ENCODE results near the gene NCAM2. TPM values are rescaled to one million over a fixed set of nuclear protein-coding genes. Genes with fewer than 3 reads are reported as not detected.

Gene NCAM2
- total and polyA plus RNA-seq, 2 of the 8 experiments (the other 6 are each of a cell fraction or from before 2014, with no cell fraction given), result 0.14 to 1.1 TPM

- no peak overlapping the region for H3K56ac ChIP-seq (replicated peaks; ENCODE audit: insufficient read length, low read depth, low read length)
- H4K20me1 ChIP-seq (replicated peaks in 1 of 2; ENCODE audit: control insufficient read depth in 1 of 2, insufficient read depth in 2 of 2, low read length in 2 of 2), result no peaks in the 10 kb centered on the region
- ChIA-PET CTCF (ENCODE audit: partially characterized antibody) (interaction anchor here (1.2 kb wide), 1 partner anchor 75 kb away, joined by 3 read pairs; no protein-coding TSS in a partner anchor), POLR2A (ENCODE audit: partially characterized antibody) (no interaction called here)
- no peak for DNase-seq (ENCODE audit: low read depth in 1 of 2, low spot score in 2 of 2)
- H2AK5ac ChIP-seq (ENCODE audit: low read depth, low read length), result no peak overlapping the region
- H3K9me3 ChIP-seq (ENCODE audit: insufficient read depth in 2 of 2, low read depth in 1 of 2, low read length in 1 of 2), result no peaks in the 10 kb centered on the region
- no peaks in the 10 kb centered on the region for H3K79me1 ChIP-seq (ENCODE audit: low read depth, low read length)
- no peak overlapping the region for H2BK15ac ChIP-seq (ENCODE audit: low read length)
- H2AFZ ChIP-seq (ENCODE audit: low read length), result no peak overlapping the region
- FAIRE-seq, result no peak
- no peak overlapping the region for H3K18ac ChIP-seq (ENCODE audit: extremely low read depth, low read length)
- H2BK20ac ChIP-seq (ENCODE audit: low read length), result no peak overlapping the region
- H3K9ac ChIP-seq (replicated peaks in 1 of 4; ENCODE audit: extremely low read depth in 1 of 4, low read depth in 3 of 4, low read length in 3 of 4), result no peak overlapping the region
- no peak overlapping the region for H3K23ac ChIP-seq (ENCODE audit: insufficient read length)
- no peaks in the 10 kb centered on the region for H3K4me1 ChIP-seq (replicated peaks in 1 of 4; ENCODE audit: control insufficient read depth in 3 of 4, insufficient read depth in 4 of 4, low read length in 3 of 4)
- no peaks in the 10 kb centered on the region for H3K27me3 ChIP-seq (replicated peaks in 1 of 4; ENCODE audit: control insufficient read depth in 3 of 4, extremely low read depth in 1 of 4, insufficient read depth in 3 of 4, low read length in 3 of 4)
- no peak overlapping the region for H4K91ac ChIP-seq (replicated peaks; ENCODE audit: insufficient read length, low read length)
- H3K4ac ChIP-seq (replicated peaks; ENCODE audit: insufficient read length, low read depth, low read length), result no peak overlapping the region
- H4K8ac ChIP-seq (ENCODE audit: extremely low read depth, insufficient read depth, low read length), result no peak overlapping the region
- H3K4me3 ChIP-seq (ENCODE audit: extremely low read depth in 1 of 4, insufficient read depth in 2 of 4, low read depth in 3 of 4, low read length in 4 of 4), result no peak overlapping the region
- H3K36me3 ChIP-seq (ENCODE audit: control insufficient read depth in 2 of 4, insufficient read depth in 4 of 4, low read length in 3 of 4), result no peaks in the 10 kb centered on the region
- no peaks in the 10 kb centered on the region for H3K79me2 ChIP-seq (ENCODE audit: control insufficient read depth in 1 of 2, insufficient read depth in 2 of 2, low read length in 2 of 2)
- no peaks in the 10 kb centered on the region for H3K23me2 ChIP-seq (ENCODE audit: low read depth, low read length)
- H2BK120ac ChIP-seq (replicated peaks; ENCODE audit: low read depth, low read length), result no peak overlapping the region
- H3K4me2 ChIP-seq (ENCODE audit: insufficient read depth in 1 of 2, low read depth in 2 of 2, low read length in 2 of 2), result no peak overlapping the region
- no peak overlapping the region for H3K27ac ChIP-seq (ENCODE audit: low read depth, low read length)
- no peak overlapping the region for H2BK12ac ChIP-seq (ENCODE audit: low read depth, low read length)
- no peak overlapping the region for H4K5ac ChIP-seq (ENCODE audit: insufficient read length, low read depth, low read length)
- H3K14ac ChIP-seq (ENCODE audit: insufficient read length), result no peak overlapping the region
- H2BK5ac ChIP-seq (ENCODE audit: low read depth, low read length), result no peak overlapping the region
- TF ChIP-seq EGR1 (IDR thresholded peaks at IDR 0.05; ENCODE audit: borderline replicate concordance, low read depth, low read length) (no peak), TEAD4 (IDR thresholded peaks at IDR 0.05; ENCODE audit: low read depth, low read length) (no peak), SP2 (IDR thresholded peaks at IDR 0.05; ENCODE audit: low read length) (no peak)
Observed at GRCh38 chr21:21079646-21080045, 81.4 kb downstream of the NCAM2 start.
